GM21717 (cell line): Measurements from ENCODE around the gene GALNT9.
"Not testable (repeated sequence)": the region's sequence is repeated elsewhere in the genome, so short reads cannot be mapped to it uniquely, and the experiment has no call there.

ENCODE experiments used
- ATAC-seq: cut with Tn5 transposase; IDR thresholded peaks from one replicate; pipeline ENCODE4 v1.9.1; 2021; ENCODE audit warnings: mild to moderate bottlenecking, moderate library complexity; ENCODE audit not compliant: unreplicated experiment

GALNT9 gene

GRCh38 chr12:132295561-132295960 lies 33.8 kb downstream of the GALNT9 start:
- not testable (repeated sequence) for ATAC-seq

DNA sequence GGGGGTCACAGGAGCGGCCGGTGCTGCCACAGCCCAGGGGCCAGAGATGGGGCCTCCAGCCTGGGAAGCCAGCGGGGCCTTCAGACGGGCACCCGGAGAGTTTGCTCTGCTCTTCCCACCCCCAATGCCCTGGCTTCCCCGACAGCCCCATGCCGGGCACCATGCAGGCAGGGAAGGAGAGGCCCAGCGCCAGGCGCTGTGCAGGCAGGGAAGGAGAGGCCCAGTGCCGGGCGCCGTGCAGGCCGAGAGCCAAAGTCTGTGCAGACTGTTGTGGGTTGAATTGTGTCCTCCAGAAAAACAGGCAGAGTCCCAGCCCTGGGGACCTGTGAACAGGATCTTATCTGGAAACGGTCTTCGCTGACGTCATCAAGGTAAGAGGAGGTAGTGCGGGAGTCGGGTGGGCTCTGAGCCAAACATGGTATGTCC lies 34.3 kb downstream of the GALNT9 start:
- no peak for ATAC-seq

DNA sequence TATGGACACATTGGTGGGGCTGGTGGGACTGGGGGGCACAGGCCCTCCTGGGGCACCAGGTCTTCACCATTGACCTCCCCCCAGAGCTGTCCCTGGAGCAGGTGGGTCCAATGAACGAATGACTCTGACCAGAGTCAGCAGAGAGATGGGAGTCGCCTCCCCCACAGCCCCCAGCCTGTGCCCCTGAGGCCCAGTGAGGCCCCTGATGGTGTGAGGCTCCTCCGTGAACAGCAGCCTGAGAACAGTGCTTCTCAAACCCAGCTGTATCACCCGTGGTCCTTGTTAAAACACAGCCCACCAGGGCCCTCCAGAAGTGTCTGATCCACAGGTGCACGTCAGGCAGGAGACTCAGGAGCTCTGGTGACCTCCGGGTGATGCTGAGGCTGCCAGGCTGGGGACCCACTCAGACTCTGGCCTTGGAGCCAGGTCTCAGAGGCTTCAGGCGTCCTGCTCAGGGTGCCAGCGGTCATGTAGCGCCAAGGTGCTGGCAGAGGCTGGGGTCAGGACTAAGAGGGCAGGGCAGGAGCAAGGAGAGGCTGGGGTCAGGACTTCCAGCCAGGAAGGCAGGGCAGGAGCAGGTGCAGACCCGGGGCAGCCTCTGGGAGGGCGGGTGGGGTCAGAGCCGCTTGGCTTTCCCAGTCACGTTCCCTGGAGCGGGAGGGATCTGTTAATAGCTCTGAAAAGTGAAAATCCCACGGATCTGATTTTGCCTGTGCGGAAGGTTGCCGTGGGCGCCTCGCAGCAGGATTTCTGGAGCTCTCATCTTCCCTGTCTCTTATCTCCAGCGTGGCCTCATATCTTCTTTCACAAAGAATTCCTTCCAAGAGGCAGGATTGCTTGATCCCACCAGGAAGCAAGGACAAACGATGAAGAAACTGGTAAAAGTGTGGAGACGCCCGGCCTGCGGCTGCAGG lies 35.0 kb downstream of the GALNT9 start:
- ATAC-seq, result no peak

DNA sequence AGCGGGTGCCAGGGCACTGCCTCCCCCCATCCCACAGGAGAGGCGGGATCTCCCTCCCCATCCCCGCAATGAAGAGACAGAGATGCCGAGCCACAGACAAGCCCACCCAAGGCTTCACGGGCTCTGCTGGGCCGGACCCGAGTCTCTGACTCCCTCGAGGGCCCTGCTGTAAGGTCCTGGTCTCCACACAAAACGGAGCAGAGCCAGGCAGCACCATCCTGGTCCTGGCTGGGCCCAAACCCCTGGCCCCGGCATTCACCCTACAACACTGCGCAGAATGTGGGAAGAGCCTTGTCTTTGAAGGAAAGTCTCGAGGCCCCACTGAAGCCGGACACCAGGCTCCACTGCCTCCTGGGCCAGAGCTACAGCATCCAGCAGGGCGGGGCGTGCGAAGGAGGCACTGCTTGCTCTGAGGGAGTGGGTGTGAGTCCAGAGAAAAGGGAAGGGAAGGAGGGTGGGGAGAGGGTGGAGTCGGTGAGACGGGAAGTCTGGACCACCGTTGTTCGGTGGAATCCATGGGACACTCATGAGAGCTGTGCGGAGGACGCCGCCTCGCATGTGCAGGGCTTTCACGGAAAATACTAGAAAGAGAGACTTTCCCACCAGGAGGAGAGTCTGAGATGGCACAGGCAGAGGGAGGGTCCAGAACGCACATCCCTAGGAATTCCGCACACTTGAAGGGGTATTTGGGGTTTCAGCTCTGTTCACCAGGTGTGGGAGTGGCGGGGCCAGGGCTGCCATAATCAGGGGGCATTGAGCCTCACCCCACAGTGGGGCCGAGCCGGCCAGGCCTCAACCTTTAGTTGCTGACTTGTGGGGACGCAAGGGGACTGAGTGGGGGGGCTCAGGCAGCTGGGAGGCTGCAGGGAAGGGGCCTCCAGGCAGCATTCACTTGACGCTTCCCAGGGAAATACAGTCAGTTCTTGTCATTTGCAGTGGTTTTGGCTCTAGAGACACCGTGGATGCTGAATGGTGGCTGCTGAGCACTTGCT lies 36.8 kb downstream of the GALNT9 start:
- no peak for ATAC-seq

- ATAC-seq, result no peak
Observed at GRCh38 chr12:132291402-132292175, 37.8 kb downstream of the GALNT9 start.

DNA sequence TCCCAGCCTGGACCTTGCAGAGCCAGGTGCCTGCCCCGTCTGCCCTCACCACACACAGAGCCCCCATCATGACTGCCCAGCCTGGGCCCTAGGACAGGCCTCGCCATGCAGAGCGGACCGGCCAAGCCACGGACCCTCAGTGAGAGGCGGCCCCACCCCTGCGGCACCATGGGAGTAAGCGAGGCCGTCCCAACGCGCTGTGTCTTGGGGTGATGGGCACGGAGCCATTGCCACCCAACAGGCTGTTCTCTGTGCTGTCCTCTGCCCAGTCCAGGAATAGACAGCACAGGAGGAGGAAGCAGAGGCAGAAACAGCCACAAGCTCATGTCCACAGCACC lies 39.2 kb downstream of the GALNT9 start:
- no peak for ATAC-seq

DNA sequence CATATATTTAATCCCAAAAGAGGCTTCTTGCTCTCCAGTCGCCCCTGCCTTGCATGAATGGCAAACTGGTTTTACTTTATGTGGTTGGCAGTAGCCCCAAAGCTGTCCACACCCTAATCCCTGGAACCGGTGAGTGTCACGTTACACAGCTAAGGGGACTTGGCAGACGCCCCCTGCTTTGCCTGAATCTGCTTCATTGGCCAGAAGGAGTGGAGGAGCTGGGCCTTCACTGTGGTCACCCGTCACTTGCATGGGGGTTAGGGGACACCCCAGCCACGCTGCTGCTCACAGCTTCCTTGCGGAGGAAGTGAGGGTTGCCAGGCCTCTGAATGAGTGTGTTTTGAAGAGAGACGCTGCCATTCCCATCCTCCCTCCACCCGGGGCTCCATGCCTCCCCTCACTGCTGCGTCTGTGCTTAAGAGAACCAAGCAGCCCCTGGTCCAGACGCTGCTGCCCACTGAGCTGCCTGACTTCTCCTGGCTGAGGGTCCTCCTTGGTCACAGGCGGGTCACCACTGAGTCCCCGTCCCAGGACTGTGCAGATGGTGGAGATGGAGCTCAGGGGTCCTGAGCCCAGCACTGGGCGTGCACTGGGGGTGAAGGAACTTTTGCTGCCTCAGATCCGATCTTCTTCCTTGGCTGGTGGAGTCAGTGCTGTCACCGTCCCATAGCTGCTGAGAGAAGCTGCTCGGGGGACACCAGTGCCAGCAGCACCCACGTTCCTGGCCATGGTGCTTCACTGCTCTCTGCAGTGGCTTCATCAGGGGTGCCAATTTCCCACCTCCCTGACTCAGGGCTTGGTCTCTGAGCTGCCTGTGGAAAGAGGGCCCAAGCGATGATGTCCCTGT lies 39.8 kb downstream of the GALNT9 start:
- ATAC-seq, result no peak

GRCh38 chr12:132288516-132289215 lies 40.7 kb downstream of the GALNT9 start:
- no peak for ATAC-seq

GRCh38 chr12:132287391-132288238 lies 41.8 kb downstream of the GALNT9 start:
- ATAC-seq, result no peak

- no peak for ATAC-seq
Observed at GRCh38 chr12:132286912-132287311, 42.5 kb downstream of the GALNT9 start.

DNA sequence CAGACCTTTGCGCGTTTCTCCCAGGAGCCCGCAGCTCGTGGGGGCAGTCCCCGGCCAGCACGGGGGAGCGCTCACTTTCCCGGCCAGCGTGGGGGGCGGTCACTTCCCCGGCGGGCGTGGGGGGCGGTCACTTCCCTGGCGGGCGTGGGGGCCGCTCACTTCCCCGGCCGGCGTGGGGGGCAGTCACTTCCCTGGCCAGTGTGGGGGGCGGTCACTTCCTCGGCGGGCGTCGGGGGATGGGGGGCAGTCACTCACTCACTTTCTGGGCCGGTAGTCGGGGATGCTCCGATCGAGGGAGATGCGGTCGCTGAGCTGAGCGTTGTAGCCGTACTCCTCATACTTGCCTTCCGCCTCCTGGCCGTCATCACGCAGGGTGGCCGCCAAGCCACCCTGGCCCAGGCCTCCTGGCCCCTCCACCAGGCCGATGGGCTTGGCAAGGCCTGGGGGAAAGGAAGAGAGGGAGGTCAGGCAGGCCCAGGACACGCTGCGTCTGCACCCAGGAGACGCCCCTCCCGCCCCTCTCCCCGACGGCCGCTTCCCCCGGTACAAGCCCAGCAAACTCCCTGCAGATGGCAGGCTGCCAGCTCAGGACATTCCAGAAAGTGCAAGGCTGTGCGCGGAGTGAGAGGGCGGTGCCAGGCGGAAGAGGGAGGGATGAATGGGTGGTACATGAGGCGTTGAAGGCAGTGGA lies 43.3 kb downstream of the GALNT9 start:
- ATAC-seq, result no peak

GRCh38 chr12:132284827-132285741 lies 44.3 kb downstream of the GALNT9 start:
- ATAC-seq, result no peak

- no peak for ATAC-seq
Observed at GRCh38 chr12:132284071-132284826, 45.1 kb downstream of the GALNT9 start.

DNA sequence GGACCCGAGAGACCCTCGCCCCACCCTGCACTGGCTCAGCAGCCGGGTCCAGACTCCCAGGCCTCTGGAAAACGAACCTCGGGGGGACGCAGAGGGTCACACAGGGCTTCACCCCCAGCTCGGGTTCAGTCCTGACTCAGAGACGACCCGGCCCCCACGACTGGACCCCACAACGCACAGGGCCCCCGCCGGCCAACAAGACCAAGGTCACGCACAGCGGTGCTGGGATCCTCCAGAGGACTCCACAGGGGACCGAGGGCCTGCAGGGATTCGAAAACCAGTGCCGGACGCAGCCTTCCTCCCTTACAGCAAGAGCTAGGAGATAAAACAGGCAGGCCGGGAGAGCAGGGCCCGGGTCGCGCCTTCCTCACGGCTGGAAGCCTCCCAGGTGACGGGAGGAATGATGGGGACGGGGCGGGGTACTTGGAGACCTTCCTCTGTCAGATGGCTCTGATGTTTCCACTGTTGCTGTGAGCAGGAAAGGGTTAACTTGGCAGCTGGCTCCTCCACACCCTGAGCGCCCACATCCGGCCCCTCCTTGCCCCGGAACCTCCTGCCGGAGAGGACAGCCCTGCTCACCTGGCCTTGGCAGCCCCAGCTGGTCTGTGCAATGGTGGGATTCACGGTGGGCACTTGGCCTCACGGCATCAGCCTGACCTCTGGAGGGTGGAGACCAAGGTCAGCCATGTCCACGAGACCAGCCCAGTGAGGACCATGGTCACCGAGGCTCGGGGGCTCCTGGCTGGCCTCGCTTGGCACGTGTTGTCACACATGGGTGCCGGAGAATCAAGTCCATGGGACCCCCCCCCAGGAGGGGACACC lies 46.2 kb downstream of the GALNT9 start:
- no peak for ATAC-seq
